H1 (cell line): ENCODE measurements around the gene TSPEAR. TPM values are rescaled to one million over a fixed set of nuclear protein-coding genes. Genes with fewer than 3 reads are reported as not detected.

ENCODE experiments used
- CTCF ChIA-PET: fragments of 300-600 bp; sonication (Branson Sonifier 250); formaldehyde crosslinking; loops from one replicate; lab custom pipeline; 2021; ENCODE audit not compliant: partially characterized antibody; lab: Charles Lee
- POLR2A ChIA-PET: fragments of 300-600 bp; sonication (Branson Sonifier 250); formaldehyde crosslinking; loops from one replicate; lab custom pipeline; 2021; ENCODE audit warnings: inconsistent platforms; ENCODE audit not compliant: partially characterized antibody; lab: Charles Lee
- DNase-seq, 2 experiments: peaks; one replicate each; pipeline versions ENCODE4 v3.0.0 to v3.0.0-alpha.2; 2010 to 2022; ENCODE audit warnings: low spot score in 2 of 2, low read depth in 1 of 2, mixed read lengths in 1 of 2
- FAIRE-seq: peaks from 2 replicates; lab custom pipeline; 2011; peaks lifted over from hg19 to GRCh38; lab: Jason Lieb, UNC
- H2AFZ ChIP-seq: 2 replicates; pipeline ENCODE4 v1.8.1; 2012; ENCODE audit warnings: low read length, inconsistent platforms
- H2AK5ac ChIP-seq: 2 replicates; pipeline ENCODE4 v1.6.1; 2013; ENCODE audit warnings: low read depth, low read length
- H2BK120ac ChIP-seq: replicated peaks from 2 replicates; pipeline ENCODE3; 2013; ENCODE audit warnings: low read depth, low read length, inconsistent platforms
- H2BK12ac ChIP-seq: 2 replicates; pipeline ENCODE4 v1.6.1; 2013; ENCODE audit warnings: low read depth, low read length
- H2BK15ac ChIP-seq: 2 replicates; pipeline ENCODE4 v1.6.1; 2013; ENCODE audit warnings: low read length
- H2BK20ac ChIP-seq: 2 replicates; pipeline ENCODE4 v1.6.1; 2013; ENCODE audit warnings: low read length
- H2BK5ac ChIP-seq: 2 replicates; pipeline ENCODE4 v1.6.1; 2013; ENCODE audit warnings: low read depth, low read length
- H3K14ac ChIP-seq: 2 replicates; pipeline ENCODE4 v1.6.1; 2013; ENCODE audit warnings: inconsistent platforms; ENCODE audit not compliant: insufficient read length
- H3K18ac ChIP-seq: 2 replicates; pipeline ENCODE4 v1.6.1; 2013; ENCODE audit warnings: low read length; ENCODE audit errors: extremely low read depth
- H3K23ac ChIP-seq: 2 replicates; pipeline ENCODE4 v1.6.1; 2013; ENCODE audit warnings: inconsistent platforms; ENCODE audit not compliant: insufficient read length
- H3K23me2 ChIP-seq: 2 replicates; pipeline ENCODE4 v1.6.1; 2013; ENCODE audit warnings: low read depth, low read length
- H3K27ac ChIP-seq: 2 replicates; pipeline ENCODE4 v1.6.1; 2011; ENCODE audit warnings: low read depth, low read length, inconsistent platforms
- H3K27me3 ChIP-seq, 4 experiments: replicated peaks in 1 of 4; 1 replicate in 1 of 4; 2 replicates in 3 of 4; pipeline versions ENCODE4 v1.6.1 to v1.8.1; 2011 to 2013; ENCODE audit warnings: low read length in 3 of 4, mild to moderate bottlenecking in 3 of 4, inconsistent platforms in 2 of 4, mixed read lengths in 2 of 4, moderate library complexity in 1 of 4; ENCODE audit not compliant: control insufficient read depth in 3 of 4, insufficient read depth in 3 of 4; ENCODE audit errors: extremely low read depth in 1 of 4
- H3K36me3 ChIP-seq, 4 experiments: 2 replicates each; pipeline versions ENCODE4 v1.6.1 to v1.8.1; 2011 to 2013; ENCODE audit warnings: mild to moderate bottlenecking in 4 of 4, low read length in 3 of 4, moderate library complexity in 2 of 4, control low read depth in 1 of 4, inconsistent platforms in 1 of 4; ENCODE audit not compliant: insufficient read depth in 4 of 4, control insufficient read depth in 2 of 4
- H3K4ac ChIP-seq: replicated peaks from 2 replicates; pipeline ENCODE3; 2013; ENCODE audit warnings: low read length, low read depth, mixed read lengths, inconsistent platforms; ENCODE audit not compliant: insufficient read length
- H3K4me1 ChIP-seq, 4 experiments: replicated peaks in 1 of 4; 1 replicate in 1 of 4; 2 replicates in 3 of 4; pipeline versions ENCODE4 v1.6.1 to v1.8.1; 2011 to 2013; ENCODE audit warnings: low read length in 3 of 4, inconsistent platforms in 2 of 4, mixed read lengths in 1 of 4; ENCODE audit not compliant: insufficient read depth in 4 of 4, control insufficient read depth in 3 of 4
- H3K4me2 ChIP-seq, 2 experiments: 2 replicates each; pipeline versions ENCODE4 v1.6.1 to v1.8.1; 2011 to 2013; ENCODE audit warnings: low read depth in 2 of 2, low read length in 2 of 2, control low read depth in 1 of 2, inconsistent platforms in 1 of 2, mild to moderate bottlenecking in 1 of 2; ENCODE audit not compliant: insufficient read depth in 1 of 2
- H3K4me3 ChIP-seq, 4 experiments: fragments of 200-600, 300-600 bp in 1 of 4; sonication (generic), shearing (Covaris generic), sonication (Bioruptor Twin) in 1 of 4; 2 replicates each; pipeline versions ENCODE4 v1.5.1 to v1.8.1; 2011 to 2016; ENCODE audit warnings: low read length in 4 of 4, low read depth in 3 of 4, control low read depth in 2 of 4, inconsistent platforms in 2 of 4, mild to moderate bottlenecking in 2 of 4, mixed read lengths in 1 of 4, moderate library complexity in 1 of 4; ENCODE audit not compliant: insufficient read depth in 2 of 4; ENCODE audit errors: extremely low read depth in 1 of 4
- H3K56ac ChIP-seq: replicated peaks from 2 replicates; pipeline ENCODE3; 2013; ENCODE audit warnings: low read depth, mild to moderate bottlenecking, mixed read lengths, low read length, inconsistent platforms; ENCODE audit not compliant: insufficient read length
- H3K79me1 ChIP-seq: 2 replicates; pipeline ENCODE4 v1.6.1; 2013; ENCODE audit warnings: low read depth, low read length, control low read depth
- H3K79me2 ChIP-seq, 2 experiments: 2 replicates each; pipeline versions ENCODE4 v1.6.1 to v1.8.1; 2012 to 2013; ENCODE audit warnings: low read length in 2 of 2, mild to moderate bottlenecking in 2 of 2, inconsistent platforms in 1 of 2; ENCODE audit not compliant: insufficient read depth in 2 of 2, control insufficient read depth in 1 of 2
- H3K9ac ChIP-seq, 4 experiments: replicated peaks in 1 of 4; 1 replicate in 1 of 4; 2 replicates in 3 of 4; pipeline versions ENCODE4 v1.6.1 to v1.8.1; 2011 to 2013; ENCODE audit warnings: low read depth in 3 of 4, low read length in 3 of 4, control low read depth in 2 of 4, mild to moderate bottlenecking in 2 of 4, moderate library complexity in 2 of 4, inconsistent platforms in 1 of 4; ENCODE audit errors: extremely low read depth in 1 of 4
- H3K9me3 ChIP-seq, 2 experiments: 2 replicates each; pipeline versions ENCODE4 v1.6.1 to v1.8.1; 2012 to 2013; ENCODE audit warnings: mild to moderate bottlenecking in 2 of 2, moderate library complexity in 2 of 2, control low read depth in 1 of 2, inconsistent platforms in 1 of 2, low read depth in 1 of 2, low read length in 1 of 2, mixed read lengths in 1 of 2; ENCODE audit not compliant: insufficient read depth in 2 of 2
- H4K20me1 ChIP-seq, 2 experiments: replicated peaks in 1 of 2; 2 replicates each; pipeline versions ENCODE3 to v1.8.1; 2011 to 2013; ENCODE audit warnings: inconsistent platforms in 2 of 2, low read length in 2 of 2, mild to moderate bottlenecking in 1 of 2; ENCODE audit not compliant: insufficient read depth in 2 of 2, control insufficient read depth in 1 of 2
- H4K5ac ChIP-seq: 2 replicates; pipeline ENCODE4 v1.6.1; 2013; ENCODE audit warnings: low read length, low read depth, mixed read lengths, inconsistent platforms; ENCODE audit not compliant: insufficient read length
- H4K8ac ChIP-seq: 2 replicates; pipeline ENCODE4 v1.8.0; 2013; ENCODE audit warnings: mild to moderate bottlenecking, moderate library complexity, low read length, inconsistent platforms; ENCODE audit not compliant: insufficient read depth; ENCODE audit errors: extremely low read depth
- H4K91ac ChIP-seq: replicated peaks from 2 replicates; pipeline ENCODE3; 2013; ENCODE audit warnings: low read length, mixed read lengths, inconsistent platforms; ENCODE audit not compliant: insufficient read length
- FOSL1 ChIP-seq: IDR thresholded peaks from 2 replicates; pipeline ENCODE4 v1.6.1; 2011; ENCODE audit warnings: mild to moderate bottlenecking, low read depth, low read length, moderate library complexity; ENCODE audit not compliant: insufficient read depth
- GTF2F1 ChIP-seq: IDR thresholded peaks from 2 replicates; pipeline ENCODE4 v1.6.1; 2012; ENCODE audit warnings: low read depth, low read length, improper control_type of control experiment, borderline replicate concordance
- KDM1A ChIP-seq: fragments of 200-600, 300-600 bp; sonication (generic); IDR thresholded peaks from 2 replicates; pipeline ENCODE4 v1.7.1; 2016; ENCODE audit warnings: mild to moderate bottlenecking, low read length, borderline replicate concordance
- MAFK ChIP-seq: IDR thresholded peaks from 2 replicates; pipeline ENCODE4 v1.6.1; 2012; ENCODE audit warnings: low read depth, mild to moderate bottlenecking, improper control_type of control experiment, low read length
- RAD21 ChIP-seq, 2 experiments: IDR thresholded peaks in 1 of 2; conservative IDR thresholded peaks in 1 of 2; 2 replicates each; pipeline ENCODE4 v1.6.1; 2011; ENCODE audit warnings: low read depth in 2 of 2, low read length in 2 of 2, improper control_type of control experiment in 1 of 2, inconsistent platforms in 1 of 2, mild to moderate bottlenecking in 1 of 2, moderate library complexity in 1 of 2
- RBBP5 ChIP-seq: IDR thresholded peaks from 2 replicates; pipeline ENCODE4 v1.7.1; 2012; ENCODE audit warnings: low read depth, mild to moderate bottlenecking, inconsistent platforms, low read length, moderate library complexity, borderline replicate concordance
- SAP30 ChIP-seq: fragments of 300-600 bp; sonication (generic); IDR thresholded peaks from 2 replicates; pipeline ENCODE4 v1.7.1; 2012; ENCODE audit warnings: low read length, moderate library complexity, mild to moderate bottlenecking, inconsistent platforms; ENCODE audit not compliant: insufficient read depth, insufficient replicate concordance
- SIRT6 ChIP-seq: IDR thresholded peaks from one replicate; pipeline ENCODE4 v1.7.1; 2012; ENCODE audit warnings: low read length, inconsistent platforms
- TBP ChIP-seq: IDR thresholded peaks from 2 replicates; pipeline ENCODE4 v1.6.1; 2011; ENCODE audit warnings: low read depth, low read length, improper control_type of control experiment
- USF2 ChIP-seq: IDR thresholded peaks from 2 replicates; pipeline ENCODE4 v1.6.1; 2011; ENCODE audit warnings: low read length, improper control_type of control experiment
- YY1 ChIP-seq: IDR thresholded peaks from 2 replicates; pipeline ENCODE4 v1.6.1; 2011; ENCODE audit warnings: low read depth, mild to moderate bottlenecking, low read length
- WGBS, 2 experiments: shearing (Covaris generic) in 1 of 2; methylation state at CpG; one replicate each; pipeline versions ENCODE4 v1.1.6 to v1.1.7; 2013 to 2015; ENCODE audit warnings: low lambda C conversion rate in 2 of 2, mixed read lengths in 2 of 2, inconsistent platforms in 1 of 2, low coverage in 1 of 2, missing lambda C conversion rate in 1 of 2; ENCODE audit not compliant: insufficient replicate concordance in 2 of 2, insufficient coverage in 1 of 2, insufficient read length in 1 of 2; ENCODE audit errors: extremely low coverage in 1 of 2, missing lambda C conversion rate in 1 of 2; 5-methylcytosine and 5-hydroxymethylcytosine counted together
- polyA plus RNA-seq, 7 experiments: library from polyadenylated mRNA; depleted of rRNA in 3 of 7; stranded (reverse) in 5 of 7; unstranded in 2 of 7; fragments of >200 nt in 5 of 7; fragments of 200-250 nt in 2 of 7; gene quantifications; 1 replicate in 5 of 7; 2 replicates in 1 of 7; 4 replicates in 1 of 7; pipeline versions ENCODE4 v1.2.1 to v1.2.3, GENCODE V29; 2011 to 2013; ENCODE audit warnings: missing spikeins in 2 of 7, mixed read lengths in 2 of 7
- total RNA-seq: library from RNA; stranded (reverse); fragmentation: NEBNext Ultra II Directional; extraction: Animal tissue kit (Norgen Biotek cat#: 25700); gene quantifications from 2 replicates; pipeline ENCODE4 v1.2.1, GENCODE V29; 2021

Gene TSPEAR
- total and polyA plus RNA-seq, 2 of the 8 experiments (the other 6 are each of a cell fraction or from before 2014, with no cell fraction given): 0.58 to 0.89 TPM

DNA sequence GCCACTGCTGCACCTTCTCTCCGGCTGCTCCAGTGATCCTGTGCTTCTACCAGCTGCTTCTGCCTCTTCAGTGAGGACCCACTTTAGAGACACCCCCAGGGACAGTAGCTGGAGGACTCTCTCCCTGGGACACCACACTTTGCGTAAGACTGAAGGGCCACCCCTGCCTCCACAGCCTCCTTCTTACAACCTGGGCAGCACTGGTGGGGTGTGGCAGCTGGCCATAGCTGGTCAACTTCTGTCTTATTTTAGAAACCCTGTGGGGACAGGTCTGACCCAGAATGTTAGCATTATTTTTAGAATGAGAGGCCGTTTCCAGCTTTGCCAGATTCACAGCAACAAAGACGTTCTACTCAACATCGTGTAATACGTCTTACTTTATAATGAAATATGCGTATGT, 85.6 kb downstream of the TSPEAR start:
- Histone ChIP-seq H2BK120ac (no peak overlapping the region), H3K79me2 (no peaks in the 10 kb centered on the region), H4K8ac (no peak overlapping the region), H3K9ac (no peak overlapping the region), H3K4me1 (no peaks in the 10 kb centered on the region; a peak in 1 of 7 replicates), H2AFZ (no peak overlapping the region), H3K4me2 (no peak overlapping the region), H2BK12ac (no peak overlapping the region), H4K20me1 (no peaks in the 10 kb centered on the region), H3K27ac (no peak overlapping the region), H2BK5ac (no peak overlapping the region), H3K9me3 (peaks cover 16 to 18% of the 10 kb centered on the region in 2 experiments), H3K4me3 (no peak overlapping the region), H3K18ac (no peak overlapping the region), H2BK15ac (no peak overlapping the region), H3K36me3 (no peaks in the 10 kb centered on the region), H4K5ac (no peak overlapping the region), H3K27me3 (no peaks in the 10 kb centered on the region), H3K79me1 (no peaks in the 10 kb centered on the region), H3K4ac (no peak overlapping the region), H2AK5ac (no peak overlapping the region), H3K56ac (no peak overlapping the region), H2BK20ac (no peak overlapping the region), H3K23me2 (no peaks in the 10 kb centered on the region), H4K91ac (no peak overlapping the region), H3K14ac (no peak overlapping the region), H3K23ac (no peak overlapping the region)
- 90% methylated on average over 7 of the region's 7 CpGs; no CpG with 5 or more reads in 1 of the 2 experiments for WGBS, 2 experiments
- no peak for TF ChIP-seq SAP30
- no peak for TF ChIP-seq YY1
- TF ChIP-seq RAD21 (IDR thresholded peaks at IDR 0.05 in 1 of 2, conservative IDR thresholded peaks at IDR 0.05 in 1 of 2; ENCODE audit: low read depth in 2 of 2, low read length in 2 of 2): no peak
- TF ChIP-seq KDM1A: no peak
- no peak for TF ChIP-seq SIRT6
- no peak for TF ChIP-seq MAFK
- no peak for TF ChIP-seq RBBP5
- no peak for TF ChIP-seq USF2
- no peak for TF ChIP-seq GTF2F1
- no peak for TF ChIP-seq TBP
- no peak for TF ChIP-seq FOSL1
- DNase-seq (no peak), FAIRE-seq (no peak)
- ChIA-PET CTCF (interaction anchor here (1.0 to 2.5 kb wide), 2 partner anchors 9 to 76 kb away, joined by 3 to 5 read pairs; no protein-coding TSS in a partner anchor), POLR2A (no interaction called here)
